GM12891 (cell line): Measurements from ENCODE around the gene MAGEE2.
"Not testable (repeated sequence)": the region's sequence is repeated elsewhere in the genome, so short reads cannot be mapped to it uniquely, and the experiment has no call there.

Source experiments
- POLR2A ChIP-seq: IDR thresholded peaks from 2 replicates; pipeline ENCODE4 v1.6.1; 2011; ENCODE audit warnings: low read depth, low read length, control low read depth
- POLR2AphosphoS5 ChIP-seq: IDR thresholded peaks from 2 replicates; pipeline ENCODE4 v1.6.1; 2011; ENCODE audit warnings: low read depth, low read length, control low read depth
- POU2F2 ChIP-seq: IDR thresholded peaks from 2 replicates; pipeline ENCODE4 v1.6.1; 2011; ENCODE audit warnings: low read depth, mild to moderate bottlenecking, control low read depth, low read length, moderate library complexity
- SPI1 ChIP-seq: IDR thresholded peaks from 2 replicates; pipeline ENCODE4 v1.6.1; 2011; ENCODE audit warnings: low read depth, low read length, control low read depth
- TAF1 ChIP-seq: IDR thresholded peaks from 2 replicates; pipeline ENCODE4 v1.6.1; 2011; ENCODE audit warnings: low read depth, low read length, control low read depth

GRCh38 chrX:75768063-75768462 lies 17.0 kb downstream of the MAGEE2 start:
- TF ChIP-seq POLR2A, TAF1, POU2F2, POLR2AphosphoS5, SPI1: not testable (repeated sequence)
